Mucosa of descending colon (tissue), 3 donors: Measurements from ENCODE around the gene ZNF845. TPM values are rescaled to one million over a fixed set of nuclear protein-coding genes. Genes with fewer than 3 reads are reported as not detected.
"Not testable (repeated sequence)": the region's sequence is repeated elsewhere in the genome, so short reads cannot be mapped to it uniquely, and the experiment has no call there.

Experiments
- ATAC-seq: fragments of 200-7000 bp; cut with Tn5 transposase; one replicate; pipeline ENCODE4 v1.9.1; 2020; ENCODE audit warnings: mild to moderate bottlenecking, moderate library complexity
- DNase-seq, 3 donors: peaks; one replicate each; pipeline ENCODE4 v3.0.0-alpha.2; 2020
- H3K36me3 ChIP-seq: fragments of 200-600 bp; one replicate; pipeline ENCODE4 v1.8.0; 2021; ENCODE audit warnings: low read depth, mild to moderate bottlenecking
- H3K4me1 ChIP-seq: fragments of 200-600 bp; one replicate; pipeline ENCODE4 v1.8.0; 2021; ENCODE audit warnings: low read depth, mild to moderate bottlenecking
- H3K4me3 ChIP-seq: fragments of 200-600 bp; one replicate; pipeline ENCODE4 v1.8.0; 2021; ENCODE audit warnings: mild to moderate bottlenecking
- H3K9me3 ChIP-seq: fragments of 200-600 bp; one replicate; pipeline ENCODE4 v1.8.0; 2021; ENCODE audit warnings: mild to moderate bottlenecking
- intact Hi-C, 2 donors: fragments of 100-400 bp; cut with DNase I in 1 of 2; cut with micrococcal nuclease in 1 of 2; formaldehyde crosslinking; loops; one replicate each; pipeline versions ENCODE4 v1.11.0 to v1.11.1; 2022; cut with DNase I, micrococcal nuclease
- total RNA-seq, 3 donors: library from RNA; stranded (reverse); fragmentation: NEBNext Ultra II Directional in 2 of 3; extraction: Animal tissue kit (Norgen Biotek cat#: 25700) in 2 of 3; gene quantifications; one replicate each; pipeline versions ENCODE4 v1.2.1 to v1.2.4, GENCODE V29; 2021 to 2023
- TF ChIP-seq, protein P1 (sequence below): fragments of 200-600 bp; IDR thresholded peaks from one replicate; pipeline ENCODE4 v1.8.0; 2022; ENCODE audit warnings: antibody characterized with exemption, mild to moderate bottlenecking
- donor health status: DM: no; HTN: no; CAD: no; lungs with moderate emphysema.
- donor health status: DM: no; HTN: no; CAD: no.
- donor health status: DM: no; HTN: yes; CAD: no.

Gene ZNF845
- total RNA-seq, 3 donors from 2014 or later = 6.1 to 7.9 (median 7.6) TPM

- Histone ChIP-seq H3K36me3 (peaks cover 5% of the 10 kb centered on the region), H3K4me3 (no peak overlapping the region), H3K9me3 (peaks cover 84% of the 10 kb centered on the region), H3K4me1 (no peaks in the 10 kb centered on the region)
- intact Hi-C loops = no loop called here
- no peak for DNase-seq
- no peak for ATAC-seq
- TF ChIP-seq, protein P1, sequence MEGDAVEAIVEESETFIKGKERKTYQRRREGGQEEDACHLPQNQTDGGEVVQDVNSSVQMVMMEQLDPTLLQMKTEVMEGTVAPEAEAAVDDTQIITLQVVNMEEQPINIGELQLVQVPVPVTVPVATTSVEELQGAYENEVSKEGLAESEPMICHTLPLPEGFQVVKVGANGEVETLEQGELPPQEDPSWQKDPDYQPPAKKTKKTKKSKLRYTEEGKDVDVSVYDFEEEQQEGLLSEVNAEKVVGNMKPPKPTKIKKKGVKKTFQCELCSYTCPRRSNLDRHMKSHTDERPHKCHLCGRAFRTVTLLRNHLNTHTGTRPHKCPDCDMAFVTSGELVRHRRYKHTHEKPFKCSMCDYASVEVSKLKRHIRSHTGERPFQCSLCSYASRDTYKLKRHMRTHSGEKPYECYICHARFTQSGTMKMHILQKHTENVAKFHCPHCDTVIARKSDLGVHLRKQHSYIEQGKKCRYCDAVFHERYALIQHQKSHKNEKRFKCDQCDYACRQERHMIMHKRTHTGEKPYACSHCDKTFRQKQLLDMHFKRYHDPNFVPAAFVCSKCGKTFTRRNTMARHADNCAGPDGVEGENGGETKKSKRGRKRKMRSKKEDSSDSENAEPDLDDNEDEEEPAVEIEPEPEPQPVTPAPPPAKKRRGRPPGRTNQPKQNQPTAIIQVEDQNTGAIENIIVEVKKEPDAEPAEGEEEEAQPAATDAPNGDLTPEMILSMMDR = no peak
These were observed 22.2 kb downstream of the ZNF845 start for GRCh38 chr19:53355739-53356138.

GRCh38 chr19:53357821-53358581 lies 24.5 kb downstream of the ZNF845 start:
- intact Hi-C loops = no loop called here
- Histone ChIP-seq H3K9me3 (peaks cover 73% of the 10 kb centered on the region), H3K36me3 (no peaks in the 10 kb centered on the region), H3K4me1 (no peaks in the 10 kb centered on the region), H3K4me3 (no peak overlapping the region)
- no peak for DNase-seq
- ATAC-seq = no peak
- TF ChIP-seq, protein P1 = no peak

GRCh38 chr19:53360056-53360455 lies 26.5 kb downstream of the ZNF845 start:
- intact Hi-C loops, ATAC-seq, H3K4me3 ChIP-seq, DNase-seq, H3K36me3 ChIP-seq, H3K4me1 ChIP-seq: not testable (repeated sequence)
- H3K9me3 ChIP-seq = peaks cover 52% of the 10 kb centered on the region

- peak; percentile 100 for ATAC-seq
- peak; percentile 97 to 98 (median 97) for DNase-seq
- Histone ChIP-seq H3K9me3 (peaks cover 13% of the 10 kb centered on the region), H3K4me1 (no peaks in the 10 kb centered on the region), H3K4me3 (peak within 1 kb of the TSS; percentile 33), H3K36me3 (no peaks in the 10 kb centered on the region)
- TF ChIP-seq, protein P1 = peak; percentile 47
- intact Hi-C loops = no loop called here
These were observed 31.8 kb downstream of the ZNF845 start, which contains the start of gene ZNF525 for GRCh38 chr19:53365134-53365898. Gene ZNF525, plus strand, starts transcription at chr19:53365705. Its CDS starts 6,577 bp downstream, at chr19:53372282.

DNA sequence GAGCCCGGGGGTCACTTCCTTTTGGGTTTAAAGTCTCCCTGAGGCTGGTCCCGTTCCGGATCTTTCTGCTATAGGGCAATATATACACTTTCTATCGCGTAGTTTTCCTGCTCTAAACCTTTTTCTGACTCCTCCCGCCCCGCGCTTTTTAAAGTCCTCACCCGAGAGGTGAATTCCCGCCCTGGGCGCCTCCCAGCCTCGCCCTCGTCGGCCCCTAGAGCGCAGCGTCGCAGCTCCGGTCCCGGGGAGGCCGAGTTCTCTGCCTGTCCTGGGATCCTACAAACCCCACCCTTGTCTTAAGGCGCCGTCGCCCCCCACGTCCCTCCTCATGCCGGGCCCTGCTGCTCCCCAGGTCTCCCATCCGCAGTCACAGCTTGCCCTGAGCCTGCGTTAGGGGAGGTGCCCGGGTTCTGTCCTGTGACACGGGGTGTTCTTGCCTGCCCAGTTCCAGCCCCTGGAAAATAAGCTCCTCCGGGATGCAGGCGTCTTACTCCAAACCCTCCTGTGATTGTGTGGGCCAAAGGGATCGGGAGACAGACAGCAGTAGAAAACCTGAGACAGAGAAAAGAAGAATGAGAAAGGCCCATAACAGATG lies 32.4 kb downstream of the ZNF845 start:
- Histone ChIP-seq H3K36me3 (no peaks in the 10 kb centered on the region), H3K4me1 (no peaks in the 10 kb centered on the region), H3K4me3 (peak overlapping the region; percentile 33), H3K9me3 (peaks cover 14% of the 10 kb centered on the region)
- DNase-seq (peak; percentile 62 to 77 (median 66)), ATAC-seq (peak; percentile 76)
- TF ChIP-seq, protein P1 = no peak
- intact Hi-C loops = no loop called here
